ENCODE results near the gene GABBR2.

Gene GABBR2

GRCh38 chr9:98625728-98626127 is 83.0 kb downstream of the GABBR2 start:
- no peak for DNase-seq

GRCh38 chr9:98619788-98620187 is 88.9 kb downstream of the GABBR2 start:
- DNase-seq, result no peak

GRCh38 chr9:98615633-98616032 is 93.1 kb downstream of the GABBR2 start:
- DNase-seq, result no peak

- DNase-seq, result no peak
Observed at GRCh38 chr9:98614941-98615340, 93.8 kb downstream of the GABBR2 start.

GRCh38 chr9:98612061-98612752 is 96.5 kb downstream of the GABBR2 start:
- DNase-seq, result no peak

GRCh38 chr9:98611319-98611718 is 97.4 kb downstream of the GABBR2 start:
- DNase-seq, result no peak

GRCh38 chr9:98610711-98611110 is 98.0 kb downstream of the GABBR2 start:
- no peak for DNase-seq

GRCh38 chr9:98610211-98610610 is 98.5 kb downstream of the GABBR2 start:
- DNase-seq, result no peak

GRCh38 chr9:98609646-98610045 is 99.1 kb downstream of the GABBR2 start:
- no peak for DNase-seq

GRCh38 chr9:98607787-98608186 is 100.9 kb downstream of the GABBR2 start:
- DNase-seq, result no peak

GRCh38 chr9:98607152-98607551 is 101.6 kb downstream of the GABBR2 start:
- no peak for DNase-seq

GRCh38 chr9:98606730-98607129 is 102.0 kb downstream of the GABBR2 start:
- no peak for DNase-seq

- no peak for DNase-seq
Observed at GRCh38 chr9:98605116-98605515, 103.6 kb downstream of the GABBR2 start.

- DNase-seq, result no peak
Observed at GRCh38 chr9:98603821-98604383, 104.8 kb downstream of the GABBR2 start.

- DNase-seq, result no peak
Observed at GRCh38 chr9:98602839-98603500, 105.8 kb downstream of the GABBR2 start.

GRCh38 chr9:98600631-98601030 is 108.1 kb downstream of the GABBR2 start:
- no peak for DNase-seq

GRCh38 chr9:98599566-98600216 is 109.0 kb downstream of the GABBR2 start:
- no peak for DNase-seq

- DNase-seq, result no peak
Observed at GRCh38 chr9:98598861-98599260, 109.9 kb downstream of the GABBR2 start.

- no peak for DNase-seq
Observed at GRCh38 chr9:98597236-98597771, 111.4 kb downstream of the GABBR2 start.

GRCh38 chr9:98596486-98596885 is 112.2 kb downstream of the GABBR2 start:
- no peak for DNase-seq

- DNase-seq, result no peak
Observed at GRCh38 chr9:98594546-98595160, 114.1 kb downstream of the GABBR2 start.

GRCh38 chr9:98593354-98594253 is 115.1 kb downstream of the GABBR2 start:
- no peak for DNase-seq

Measured in DMS153 (cell line).